SH-SY5Y (cell line): ENCODE measurements around the gene EME2.

Experiments used
- GATA2 ChIP-seq: IDR thresholded peaks from 2 replicates; pipeline ENCODE4 v1.6.1; 2011; ENCODE audit warnings: mild to moderate bottlenecking, low read depth, low read length
- GATA3 ChIP-seq: IDR thresholded peaks from 2 replicates; pipeline ENCODE4 v1.6.1; 2011; ENCODE audit warnings: low read depth, mild to moderate bottlenecking, low read length, moderate library complexity

DNA sequence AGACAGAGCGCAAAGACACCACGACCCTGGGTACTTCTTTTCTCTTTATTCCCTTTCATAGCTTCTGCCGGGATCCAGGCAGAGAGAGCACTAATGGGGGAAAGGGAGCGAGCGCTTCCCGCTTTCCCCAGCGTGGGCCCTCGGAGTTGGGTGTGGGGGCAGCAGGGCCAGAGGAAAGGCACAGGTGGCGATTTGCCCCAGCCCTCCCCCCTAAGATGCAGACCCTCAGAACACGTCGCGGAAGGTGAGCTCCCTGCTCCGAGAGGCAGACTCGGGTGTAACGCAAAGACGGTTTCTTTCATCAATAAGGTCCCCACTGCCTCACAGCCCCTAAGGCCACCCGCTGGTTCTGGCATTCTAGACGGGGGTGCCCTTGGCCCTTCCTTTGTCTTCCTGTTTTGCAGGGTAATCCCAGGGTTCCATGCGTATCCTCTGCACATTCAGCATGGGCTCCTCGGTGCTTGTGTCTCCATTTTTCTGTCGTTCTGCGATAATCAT, 697 bp upstream of the EME2 start:
- no peak for TF ChIP-seq GATA3
- no peak for TF ChIP-seq GATA2
